H9 (cell line): ENCODE data around the gene RNASEL. TPM values are rescaled to one million over a fixed set of nuclear protein-coding genes. Genes with fewer than 3 reads are reported as not detected.

Experiments used
- DNase-seq: peaks from one replicate; pipeline ENCODE4 v3.0.0-alpha.2; 2017
- H2AFZ ChIP-seq: one replicate; pipeline ENCODE4 v1.6.1; 2013; ENCODE audit warnings: mild to moderate bottlenecking, low read length, control low read depth, moderate library complexity
- H2AK5ac ChIP-seq: 2 replicates; pipeline ENCODE4 v1.6.1; 2013; ENCODE audit warnings: low read length, control low read depth, mixed read lengths; ENCODE audit not compliant: insufficient read length
- H2BK120ac ChIP-seq: one replicate; pipeline ENCODE4 v1.6.1; 2013; ENCODE audit warnings: low read depth, mild to moderate bottlenecking, low read length, control low read depth, inconsistent platforms; ENCODE audit not compliant: poor library complexity, severe bottlenecking
- H2BK12ac ChIP-seq: 2 replicates; pipeline ENCODE4 v1.6.1; 2013; ENCODE audit warnings: low read length, control low read depth, mixed read lengths, low read depth; ENCODE audit not compliant: insufficient read length
- H2BK15ac ChIP-seq: 2 replicates; pipeline ENCODE4 v1.6.1; 2013; ENCODE audit warnings: low read depth, low read length, control low read depth
- H2BK20ac ChIP-seq: one replicate; pipeline ENCODE4 v1.6.1; 2013; ENCODE audit warnings: low read depth, mild to moderate bottlenecking, low read length, control low read depth, inconsistent platforms; ENCODE audit not compliant: poor library complexity, severe bottlenecking
- H2BK5ac ChIP-seq: 2 replicates; pipeline ENCODE4 v1.6.1; 2013; ENCODE audit warnings: low read length, control low read depth, mixed read lengths; ENCODE audit not compliant: insufficient read length
- H3K14ac ChIP-seq: 2 replicates; pipeline ENCODE4 v1.6.1; 2013; ENCODE audit warnings: low read length, control low read depth; ENCODE audit not compliant: insufficient read depth
- H3K18ac ChIP-seq: 2 replicates; pipeline ENCODE4 v1.6.1; 2013; ENCODE audit warnings: low read depth, mild to moderate bottlenecking, mixed read lengths, low read length, control low read depth; ENCODE audit not compliant: insufficient read length
- H3K23ac ChIP-seq: 2 replicates; pipeline ENCODE4 v1.6.1; 2013; ENCODE audit warnings: low read length, control low read depth, mixed read lengths, low read depth; ENCODE audit not compliant: insufficient read length
- H3K23me2 ChIP-seq: 2 replicates; pipeline ENCODE4 v1.6.1; 2013; ENCODE audit warnings: low read depth, mild to moderate bottlenecking, mixed read lengths, low read length, control low read depth; ENCODE audit not compliant: insufficient read length, poor library complexity, severe bottlenecking
- H3K27ac ChIP-seq: 2 replicates; pipeline ENCODE4 v1.5.1; 2013; ENCODE audit warnings: low read length, control low read depth, mixed read lengths, low read depth; ENCODE audit not compliant: insufficient read length
- H3K27me3 ChIP-seq: 2 replicates; pipeline ENCODE4 v1.6.1; 2013; ENCODE audit warnings: low read length, control low read depth, inconsistent platforms; ENCODE audit not compliant: insufficient read depth
- H3K4ac ChIP-seq: 2 replicates; pipeline ENCODE4 v1.6.1; 2013; ENCODE audit warnings: low read depth, mild to moderate bottlenecking, control low read depth, inconsistent platforms, low read length, moderate library complexity
- H3K4me1 ChIP-seq: 2 replicates; pipeline ENCODE4 v1.6.1; 2013; ENCODE audit warnings: low read length, control low read depth, inconsistent platforms; ENCODE audit not compliant: insufficient read depth
- H3K4me2 ChIP-seq: 2 replicates; pipeline ENCODE4 v1.6.1; 2013; ENCODE audit warnings: low read length, control low read depth, mixed read lengths; ENCODE audit not compliant: insufficient read length, insufficient read depth
- H3K56ac ChIP-seq: 2 replicates; pipeline ENCODE4 v1.6.1; 2013; ENCODE audit warnings: low read depth, mild to moderate bottlenecking, mixed read lengths, low read length, control low read depth; ENCODE audit not compliant: insufficient read length
- H3K79me1 ChIP-seq: 2 replicates; pipeline ENCODE4 v1.6.1; 2013; ENCODE audit warnings: low read depth, mild to moderate bottlenecking, moderate library complexity, low read length, control low read depth, inconsistent platforms; ENCODE audit not compliant: insufficient read depth, poor library complexity, severe bottlenecking
- H3K79me2 ChIP-seq: 2 replicates; pipeline ENCODE4 v1.6.1; 2013; ENCODE audit warnings: low read length, control low read depth, inconsistent platforms; ENCODE audit not compliant: insufficient read depth
- H3K9ac ChIP-seq: 2 replicates; pipeline ENCODE4 v1.6.1; 2013; ENCODE audit warnings: low read length, control low read depth, mixed read lengths; ENCODE audit not compliant: insufficient read length; ENCODE audit errors: extremely low read depth
- H3K9me3 ChIP-seq: one replicate; pipeline ENCODE4 v1.6.1; 2013; ENCODE audit warnings: low read depth, low read length, inconsistent platforms; ENCODE audit not compliant: control insufficient read depth
- H3T11ph ChIP-seq: one replicate; pipeline ENCODE4 v1.6.1; 2013; ENCODE audit warnings: mild to moderate bottlenecking, low read length, control low read depth, inconsistent platforms
- H4K20me1 ChIP-seq: one replicate; pipeline ENCODE4 v1.6.1; 2013; ENCODE audit not compliant: control insufficient read depth, insufficient read length, insufficient read depth
- H4K5ac ChIP-seq: 2 replicates; pipeline ENCODE4 v1.6.1; 2013; ENCODE audit warnings: low read depth, mild to moderate bottlenecking, mixed read lengths, low read length, control low read depth; ENCODE audit not compliant: insufficient read length
- H4K8ac ChIP-seq: replicated peaks from 2 replicates; pipeline ENCODE4 v1.6.1; 2013; ENCODE audit warnings: low read length, control low read depth, mixed read lengths, low read depth; ENCODE audit not compliant: insufficient read length
- H4K91ac ChIP-seq: 2 replicates; pipeline ENCODE4 v1.6.1; 2013; ENCODE audit warnings: low read depth, mild to moderate bottlenecking, moderate library complexity, mixed read lengths, low read length, control low read depth; ENCODE audit not compliant: insufficient read length
- H3K27ac Mint-ChIP-seq, 3 experiments: 2 replicates in 2 of 3; 3 replicates in 1 of 3; pipeline ENCODE4 v1.8.0; 2020 to 2021; ENCODE audit warnings: mixed read lengths in 3 of 3, mild to moderate bottlenecking in 1 of 3, moderate library complexity in 1 of 3
- H3K27me3 Mint-ChIP-seq: 2 replicates; pipeline ENCODE4 v1.8.0; 2021; ENCODE audit warnings: low read depth, mild to moderate bottlenecking, moderate library complexity, mixed read lengths
- H3K36me3 Mint-ChIP-seq, 3 experiments: 2 replicates in 2 of 3; 3 replicates in 1 of 3; pipeline ENCODE4 v1.8.0; 2020 to 2021; ENCODE audit warnings: low read depth in 3 of 3, mixed read lengths in 3 of 3; ENCODE audit not compliant: insufficient read depth in 1 of 3
- H3K4me1 Mint-ChIP-seq, 2 experiments: 2 replicates each; pipeline ENCODE4 v1.8.0; 2020; ENCODE audit warnings: mixed read lengths in 2 of 2
- H3K4me3 Mint-ChIP-seq, 2 experiments: 2 replicates in 1 of 2; 3 replicates in 1 of 2; pipeline ENCODE4 v1.8.0; 2020 to 2021; ENCODE audit warnings: mild to moderate bottlenecking in 2 of 2, mixed read lengths in 2 of 2, moderate library complexity in 1 of 2
- H3K9me3 Mint-ChIP-seq, 2 experiments: 2 replicates in 1 of 2; 3 replicates in 1 of 2; pipeline ENCODE4 v1.8.0; 2020; ENCODE audit warnings: mild to moderate bottlenecking in 2 of 2, mixed read lengths in 2 of 2, moderate library complexity in 1 of 2
- WGBS: extraction: QIAGEN DNeasy Blood & Tissue Kit; methylation state at CpG from one replicate; pipeline ENCODE4 v1.1.7; 2013; ENCODE audit warnings: missing lambda C conversion rate, low lambda C conversion rate, mixed read lengths; ENCODE audit not compliant: insufficient read length; ENCODE audit errors: extremely low coverage; 5-methylcytosine and 5-hydroxymethylcytosine counted together
- total RNA-seq: library from RNA; stranded (reverse); gene quantifications from 2 replicates; pipeline ENCODE4 v1.2.1, GENCODE V29; 2021
- TF ChIP-seq, protein P1 (sequence below): fragments of 200-600 bp; sonication (generic); conservative IDR thresholded peaks from 3 replicates; pipeline ENCODE4 v1.8.0; 2021; ENCODE audit warnings: antibody characterized with exemption, mild to moderate bottlenecking

RNASEL gene
- total RNA-seq, 1 experiment from 2014 or later = 0.63 TPM

DNA sequence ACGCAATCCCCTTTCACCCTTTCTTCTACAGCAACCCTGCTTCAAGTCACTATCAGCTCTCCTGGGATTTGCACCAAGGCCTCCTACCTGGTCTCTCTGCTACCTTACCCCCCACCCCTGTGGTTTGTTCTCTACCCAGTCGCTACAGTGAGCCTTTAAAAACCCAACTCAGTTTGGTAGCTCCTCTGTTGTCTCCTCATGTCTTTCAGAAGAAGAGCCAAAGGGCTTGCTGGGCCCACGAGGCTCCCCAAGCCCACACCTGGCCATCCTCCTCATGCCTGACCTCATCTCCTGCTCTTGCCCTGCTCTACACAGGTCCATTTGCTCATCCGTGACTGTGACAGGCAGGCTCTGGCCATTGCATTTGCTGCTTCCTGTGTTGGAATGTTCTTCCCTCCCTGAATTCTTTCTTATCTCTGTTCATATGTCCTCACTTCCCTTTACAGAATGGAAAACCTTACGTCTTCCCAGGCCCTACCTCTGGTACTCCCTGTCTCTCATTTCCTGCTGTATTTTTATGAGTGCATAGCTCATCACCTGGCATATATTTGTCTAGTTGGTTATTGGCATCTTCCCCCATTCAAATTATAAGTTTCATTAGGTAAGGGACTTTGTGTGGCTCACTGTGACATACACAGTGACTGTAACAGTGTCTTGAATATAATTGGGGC lies 11.8 kb upstream of the RNASEL start:
- Mint-ChIP-seq H3K9me3 (peaks cover 0 to 2% of the 10 kb centered on the region in 2 experiments; a peak in 1 of 5 replicates), H3K27ac (no peak overlapping the region), H3K27me3 (peaks cover 21% of the 10 kb centered on the region), H3K36me3 (peaks cover 0 to 8% (median 2%) of the 10 kb centered on the region in 3 experiments; a peak in 5 of 7 replicates), H3K4me3 (no peak overlapping the region), H3K4me1 (peaks cover 12 to 19% of the 10 kb centered on the region in 2 experiments)
- no peak overlapping the region for H2AK5ac ChIP-seq
- DNase-seq = no peak
- H2BK12ac ChIP-seq = no peak overlapping the region
- TF ChIP-seq, protein P1, sequence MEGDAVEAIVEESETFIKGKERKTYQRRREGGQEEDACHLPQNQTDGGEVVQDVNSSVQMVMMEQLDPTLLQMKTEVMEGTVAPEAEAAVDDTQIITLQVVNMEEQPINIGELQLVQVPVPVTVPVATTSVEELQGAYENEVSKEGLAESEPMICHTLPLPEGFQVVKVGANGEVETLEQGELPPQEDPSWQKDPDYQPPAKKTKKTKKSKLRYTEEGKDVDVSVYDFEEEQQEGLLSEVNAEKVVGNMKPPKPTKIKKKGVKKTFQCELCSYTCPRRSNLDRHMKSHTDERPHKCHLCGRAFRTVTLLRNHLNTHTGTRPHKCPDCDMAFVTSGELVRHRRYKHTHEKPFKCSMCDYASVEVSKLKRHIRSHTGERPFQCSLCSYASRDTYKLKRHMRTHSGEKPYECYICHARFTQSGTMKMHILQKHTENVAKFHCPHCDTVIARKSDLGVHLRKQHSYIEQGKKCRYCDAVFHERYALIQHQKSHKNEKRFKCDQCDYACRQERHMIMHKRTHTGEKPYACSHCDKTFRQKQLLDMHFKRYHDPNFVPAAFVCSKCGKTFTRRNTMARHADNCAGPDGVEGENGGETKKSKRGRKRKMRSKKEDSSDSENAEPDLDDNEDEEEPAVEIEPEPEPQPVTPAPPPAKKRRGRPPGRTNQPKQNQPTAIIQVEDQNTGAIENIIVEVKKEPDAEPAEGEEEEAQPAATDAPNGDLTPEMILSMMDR = no peak
- no peak overlapping the region for H2BK15ac ChIP-seq
- peaks cover 2% of the 10 kb centered on the region for H3K4me1 ChIP-seq
- no peak overlapping the region for H4K91ac ChIP-seq
- no peak overlapping the region for H3K9ac ChIP-seq
- H2BK20ac ChIP-seq = no peak overlapping the region
- H3K4me2 ChIP-seq = no peak overlapping the region
- no peak overlapping the region for H3T11ph ChIP-seq
- no peak overlapping the region for H2AFZ ChIP-seq
- 0 out of 2 replicates have a peak, but pooled peaks cover 2% of the 10 kb centered on the region for H3K79me2 ChIP-seq
- H2BK120ac ChIP-seq = no peak overlapping the region
- peaks cover 9% of the 10 kb centered on the region; the same call in 1 of the 2 replicates for H3K27me3 ChIP-seq
- H3K79me1 ChIP-seq = no peaks in the 10 kb centered on the region
- no peaks in the 10 kb centered on the region for H3K9me3 ChIP-seq
- H4K5ac ChIP-seq = no peak overlapping the region
- peaks cover 3% of the 10 kb centered on the region for H3K23me2 ChIP-seq
- WGBS = no CpG with 5 or more reads among the region's 5 CpGs
- H3K4ac ChIP-seq = no peak overlapping the region
- H3K27ac ChIP-seq = no peak overlapping the region
- no peaks in the 10 kb centered on the region for H4K20me1 ChIP-seq
- H3K23ac ChIP-seq = no peak overlapping the region
- no peak overlapping the region for H4K8ac ChIP-seq
- H2BK5ac ChIP-seq = no peak overlapping the region
- H3K56ac ChIP-seq = no peak overlapping the region
- H3K18ac ChIP-seq = no peak overlapping the region
- H3K14ac ChIP-seq = no peak overlapping the region
